Muscle of leg (tissue), 11 donors: ENCODE measurements around the gene ZNRF4. TPM values are rescaled to one million over a fixed set of nuclear protein-coding genes. Genes with fewer than 3 reads are reported as not detected.

Experiments used
- DNase-seq: peaks from one replicate; pipeline ENCODE4 v3.0.0; 2013
- H3K27ac ChIP-seq: one replicate; pipeline ENCODE4 v1.5.1; 2013; ENCODE audit warnings: mild to moderate bottlenecking, low read length, control low read depth
- H3K27me3 ChIP-seq: one replicate; pipeline ENCODE4 v1.6.1; 2013; ENCODE audit warnings: low read length; ENCODE audit not compliant: control insufficient read depth, insufficient read depth
- H3K36me3 ChIP-seq: one replicate; pipeline ENCODE4 v1.6.1; 2013; ENCODE audit warnings: low read length; ENCODE audit not compliant: control insufficient read depth, insufficient read depth
- H3K4me1 ChIP-seq: one replicate; pipeline ENCODE4 v1.6.1; 2013; ENCODE audit warnings: low read length; ENCODE audit not compliant: control insufficient read depth, insufficient read depth
- H3K4me3 ChIP-seq: one replicate; pipeline ENCODE4 v1.5.1; 2013; ENCODE audit warnings: low read length, control low read depth
- H3K9me3 ChIP-seq: replicated peaks from 2 replicates; pipeline ENCODE4 v1.6.1; 2013; ENCODE audit warnings: low read depth, low read length; ENCODE audit not compliant: control insufficient read depth
- WGBS: methylation state at CpG from one replicate; pipeline ENCODE4 v1.1.5; 2013; ENCODE audit warnings: missing lambda C conversion rate; ENCODE audit not compliant: insufficient coverage; 5-methylcytosine and 5-hydroxymethylcytosine counted together
- polyA plus RNA-seq, 8 donors: library from polyadenylated mRNA; unstranded; fragments of 120-200 nt; gene quantifications; one replicate each; pipeline versions ENCODE4 v1.2.1 to v1.2.3, GENCODE V29; 2013; ENCODE audit warnings: inconsistent platforms in 1 of 8, low replicate concordance in 1 of 8; ENCODE audit not compliant: insufficient read length in 8 of 8, insufficient read depth in 1 of 8
- total RNA-seq: library from RNA; stranded (reverse); fragments of 120-200 nt; gene quantifications from one replicate; pipeline ENCODE4 v1.2.4, GENCODE V29; 2013

The ZNRF4 gene
- total and polyA plus RNA-seq, 9 donors = not detected

DNA sequence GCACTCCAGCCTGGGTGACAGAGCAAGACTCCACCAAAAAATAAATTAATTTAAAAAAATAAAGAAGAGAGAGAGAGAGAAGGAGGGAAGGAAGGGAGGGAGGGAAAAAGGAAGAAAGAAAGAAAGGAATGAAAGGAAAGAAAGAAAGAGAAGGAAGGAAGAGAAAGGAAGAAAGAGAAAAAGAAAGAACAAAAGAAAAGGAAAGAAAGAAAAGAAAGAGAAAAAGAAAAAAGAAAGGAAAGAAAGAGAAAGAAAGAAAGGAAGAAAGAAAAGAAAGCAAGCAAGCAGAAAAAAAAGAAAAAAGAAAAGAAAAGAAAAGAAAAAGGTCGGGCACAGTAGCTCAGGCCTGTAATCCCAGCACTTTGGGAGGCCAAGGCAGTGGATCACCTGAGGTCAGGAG, 14.9 kb upstream of the ZNRF4 start:
- Histone ChIP-seq H3K27me3 (peaks cover 16% of the 10 kb centered on the region), H3K27ac (no peak overlapping the region)

DNA sequence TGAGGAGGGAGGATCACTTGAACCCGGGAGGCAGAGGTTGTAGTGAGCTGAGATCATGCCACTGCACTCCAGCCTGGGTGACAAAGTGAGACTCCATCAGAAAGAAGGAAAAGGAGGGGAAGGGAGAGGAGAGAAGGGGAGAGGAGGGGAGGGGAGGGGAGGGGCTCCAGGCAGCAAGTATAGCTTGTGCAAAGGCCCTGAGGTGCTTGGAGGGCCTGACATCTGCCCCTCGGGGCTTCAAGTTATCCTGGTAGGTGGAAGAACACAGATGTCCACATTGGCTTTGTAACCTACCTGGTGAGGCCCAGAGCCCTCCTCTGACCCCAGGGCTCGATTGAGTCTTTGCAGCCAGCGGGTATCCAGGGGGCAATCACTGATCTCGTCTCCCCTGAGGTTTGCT, 11.5 kb upstream of the ZNRF4 start:
- WGBS = 85% methylated on average over 2 of the region's 5 CpGs
- Histone ChIP-seq H3K36me3 (no peaks in the 10 kb centered on the region), H3K27me3 (peaks cover 16% of the 10 kb centered on the region), H3K27ac (no peak overlapping the region), H3K9me3 (no peaks in the 10 kb centered on the region), H3K4me1 (no peaks in the 10 kb centered on the region), H3K4me3 (no peak overlapping the region)
- no peak for DNase-seq

More for the DNA sequence above, 14.9 kb upstream of the ZNRF4 start:
- 0% methylated on average over 1 of the region's 1 CpG for WGBS
- H3K9me3 ChIP-seq = no peaks in the 10 kb centered on the region
- no peak overlapping the region for H3K4me3 ChIP-seq
- H3K36me3 ChIP-seq = no peaks in the 10 kb centered on the region
- no peak for DNase-seq
- peaks cover 8% of the 10 kb centered on the region for H3K4me1 ChIP-seq

DNA sequence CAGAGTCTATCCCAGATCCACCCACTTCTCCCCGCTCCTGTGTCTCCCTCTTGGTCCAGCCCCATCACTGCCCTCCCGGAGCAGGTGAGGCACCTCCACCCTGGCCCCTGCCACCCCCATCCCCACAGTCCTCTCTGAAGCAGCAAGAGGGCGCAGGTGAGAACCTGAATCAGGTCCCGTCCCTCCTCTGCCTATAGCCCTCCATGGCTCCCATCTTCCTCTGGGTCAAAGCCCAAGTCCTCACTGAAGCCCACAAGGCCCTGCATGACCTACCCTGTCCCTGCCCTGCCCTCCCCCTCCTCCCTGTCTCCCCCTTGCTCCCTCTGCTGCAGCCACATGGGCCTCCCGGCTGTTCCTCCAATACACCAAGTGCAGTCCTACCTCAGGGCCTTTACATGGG, 10.8 kb upstream of the ZNRF4 start:
- WGBS = 55% methylated on average over 5 of the region's 5 CpGs
- Histone ChIP-seq H3K4me3 (no peak overlapping the region), H3K27ac (no peak overlapping the region), H3K4me1 (no peaks in the 10 kb centered on the region), H3K36me3 (no peaks in the 10 kb centered on the region), H3K9me3 (no peaks in the 10 kb centered on the region), H3K27me3 (peaks cover 16% of the 10 kb centered on the region)
- no peak for DNase-seq

DNA sequence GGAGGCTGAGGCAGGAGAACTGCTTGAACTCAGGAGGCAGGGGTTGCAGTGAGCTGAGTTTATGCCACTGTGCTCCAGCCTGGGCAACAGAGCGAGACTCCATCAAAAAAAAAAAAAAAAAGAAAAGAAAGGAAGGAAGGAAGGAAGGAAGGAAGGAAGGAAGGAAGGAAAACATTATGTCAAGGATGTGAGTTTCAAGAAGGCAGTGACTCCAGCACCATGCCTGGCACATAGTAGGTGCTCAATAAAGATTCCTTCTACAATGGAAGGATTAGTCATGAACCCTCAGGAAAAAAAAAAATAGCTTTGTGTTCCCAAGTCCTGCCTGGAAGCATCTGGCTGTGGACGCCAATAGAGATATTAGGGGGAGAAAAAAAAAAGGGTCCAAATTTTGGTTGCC, 10.1 kb upstream of the ZNRF4 start:
- peaks cover 16% of the 10 kb centered on the region for H3K27me3 ChIP-seq
- no peaks in the 10 kb centered on the region for H3K36me3 ChIP-seq
- H3K4me3 ChIP-seq = no peak overlapping the region
- no peak overlapping the region for H3K27ac ChIP-seq
- no CpG with 5 or more reads among the region's 2 CpGs for WGBS
- DNase-seq = no peak
- H3K9me3 ChIP-seq = no peaks in the 10 kb centered on the region
- no peaks in the 10 kb centered on the region for H3K4me1 ChIP-seq

DNA sequence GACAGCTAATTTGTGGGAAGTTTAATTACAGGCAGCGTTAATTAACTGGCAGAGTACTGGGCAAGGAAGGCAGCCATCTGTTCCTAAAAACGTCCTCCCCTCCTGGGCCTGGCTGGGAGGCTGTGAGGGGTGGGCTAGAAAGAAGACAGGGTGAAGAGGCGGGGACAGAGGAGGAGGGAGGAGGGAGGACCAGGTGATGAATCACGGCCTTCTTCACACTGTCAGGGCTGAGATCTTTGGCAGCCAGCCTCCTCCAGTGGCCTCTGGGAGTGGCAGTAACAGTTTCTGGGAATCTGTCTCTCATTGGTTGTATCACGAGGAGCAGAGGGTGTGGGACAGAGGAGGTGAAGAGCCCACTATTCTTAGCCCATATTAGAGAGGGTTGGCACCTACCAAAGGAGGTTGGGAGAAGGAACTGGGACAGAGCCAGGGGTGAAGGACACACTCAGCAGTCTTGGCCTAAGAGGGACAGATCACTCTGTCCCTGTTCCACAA, 9.6 kb upstream of the ZNRF4 start:
- DNase-seq = no peak
- Histone ChIP-seq H3K27me3 (peaks cover 16% of the 10 kb centered on the region), H3K4me1 (no peaks in the 10 kb centered on the region), H3K27ac (no peak overlapping the region), H3K36me3 (no peaks in the 10 kb centered on the region), H3K9me3 (no peaks in the 10 kb centered on the region), H3K4me3 (no peak overlapping the region)
- WGBS = 37% methylated on average over 2 of the region's 5 CpGs

DNA sequence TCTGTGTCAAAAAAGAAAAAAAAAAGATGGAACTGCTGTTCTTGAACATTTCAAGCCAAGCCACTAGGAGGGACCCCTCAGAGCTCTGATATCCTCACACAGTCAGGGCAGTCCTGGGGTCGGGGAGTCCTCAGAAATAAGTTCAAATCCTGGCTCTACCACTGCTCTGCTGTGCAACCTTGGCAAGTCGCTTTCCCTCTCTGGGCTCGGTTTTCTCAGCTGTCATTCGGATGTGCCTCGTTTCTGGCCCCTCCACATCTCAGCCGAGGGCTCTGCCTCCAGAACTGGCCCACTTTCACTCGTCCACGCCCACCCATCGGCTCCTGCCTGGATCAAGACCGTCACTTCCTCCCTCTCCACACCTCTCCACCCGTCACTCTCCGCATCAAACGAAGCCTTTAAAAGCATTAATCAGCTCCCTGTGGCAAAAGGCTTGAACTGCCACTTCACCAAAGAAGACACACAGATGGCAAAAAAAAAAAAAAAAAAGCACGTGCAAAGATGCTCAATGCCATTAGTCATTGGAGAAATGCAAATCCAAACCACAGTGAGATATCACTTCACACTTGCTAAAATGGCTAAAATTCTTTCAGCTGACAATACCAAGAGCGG, 7.4 kb upstream of the ZNRF4 start:
- Histone ChIP-seq H3K4me3 (no peak overlapping the region), H3K36me3 (no peaks in the 10 kb centered on the region), H3K27ac (no peak overlapping the region), H3K27me3 (peaks cover 19% of the 10 kb centered on the region), H3K4me1 (no peaks in the 10 kb centered on the region), H3K9me3 (no peaks in the 10 kb centered on the region)
- DNase-seq = no peak
- 38% methylated on average over 14 of the region's 15 CpGs for WGBS

DNA sequence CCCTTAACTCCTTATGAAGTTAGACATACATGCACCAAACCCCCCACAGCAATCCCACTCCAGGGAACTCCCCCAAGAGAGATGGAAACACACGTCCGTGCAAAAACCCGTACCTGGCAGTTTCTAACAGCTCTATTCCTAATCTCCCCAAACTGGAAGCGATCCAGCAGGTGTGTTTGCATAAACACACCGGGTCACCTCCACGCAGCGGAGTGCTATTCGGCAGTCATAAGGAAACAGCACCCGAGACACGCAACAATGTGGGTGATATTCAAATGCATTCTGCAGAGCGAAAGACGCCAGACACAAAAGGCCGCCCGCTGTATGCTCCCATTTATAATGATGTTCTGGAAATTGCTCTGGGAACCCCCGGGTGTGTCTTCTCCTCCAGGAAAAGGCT, 6.8 kb upstream of the ZNRF4 start:
- Histone ChIP-seq H3K9me3 (no peaks in the 10 kb centered on the region), H3K4me3 (no peak overlapping the region), H3K27ac (no peak overlapping the region), H3K36me3 (no peaks in the 10 kb centered on the region), H3K27me3 (peaks cover 17% of the 10 kb centered on the region), H3K4me1 (no peaks in the 10 kb centered on the region)
- no peak for DNase-seq
- 45% methylated on average over 15 of the region's 15 CpGs for WGBS

DNA sequence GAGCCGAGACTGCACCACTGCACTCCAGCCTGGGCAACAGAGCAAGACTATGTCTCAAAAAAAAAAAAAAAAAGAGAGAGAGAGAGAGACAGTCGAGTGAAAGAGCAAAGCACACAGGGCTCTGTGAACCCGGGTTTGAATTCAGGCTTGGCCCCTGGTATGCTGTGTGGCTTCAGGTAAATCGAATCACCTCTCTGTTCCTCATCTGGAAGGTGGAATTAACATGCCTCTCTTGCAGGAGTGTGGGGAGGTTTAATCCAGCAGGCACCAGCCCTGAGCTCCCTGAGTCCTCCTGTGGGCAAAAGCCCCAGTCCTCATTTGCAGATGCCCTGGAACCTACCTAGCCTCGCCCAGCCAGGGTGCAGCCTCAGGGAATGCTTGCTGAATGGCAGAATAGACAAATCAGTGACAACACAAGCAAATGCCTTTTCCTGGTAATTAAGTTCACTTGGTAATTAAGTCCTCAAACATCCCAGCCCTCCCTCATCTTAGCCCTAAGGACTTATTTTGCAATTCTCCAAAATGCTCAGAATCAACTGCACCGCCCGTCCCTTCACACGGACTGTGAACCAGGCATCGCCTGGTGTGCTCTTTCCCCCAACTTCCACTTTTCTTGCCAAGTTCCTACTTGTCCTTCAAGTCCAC, 4.6 kb upstream of the ZNRF4 start:
- Histone ChIP-seq H3K36me3 (no peaks in the 10 kb centered on the region), H3K4me3 (no peak overlapping the region), H3K4me1 (no peaks in the 10 kb centered on the region), H3K27ac (no peak overlapping the region), H3K27me3 (peaks cover 14% of the 10 kb centered on the region), H3K9me3 (no peaks in the 10 kb centered on the region)
- no peak for DNase-seq
- WGBS = 60% methylated on average over 9 of the region's 9 CpGs

DNA sequence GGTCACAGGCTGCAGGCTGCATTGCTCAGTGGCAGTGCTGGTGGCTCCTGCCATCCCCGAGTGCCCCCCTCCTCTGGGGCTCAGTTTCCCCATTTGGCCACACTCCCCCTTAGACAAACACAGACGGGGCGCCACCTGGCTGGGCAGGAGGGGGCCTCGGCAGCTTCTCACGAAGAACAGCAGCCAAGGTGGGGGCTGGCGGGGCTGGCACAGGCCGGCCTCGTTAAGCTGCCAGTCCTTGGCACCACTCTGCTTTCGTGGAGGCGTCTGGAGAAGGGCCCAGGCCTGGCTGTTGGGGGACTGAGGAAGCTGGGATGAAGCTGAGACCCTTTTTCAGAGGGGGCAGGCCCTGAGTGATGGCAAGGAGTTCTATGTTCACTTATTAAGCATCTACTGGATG, 3.7 kb upstream of the ZNRF4 start:
- Histone ChIP-seq H3K4me1 (no peaks in the 10 kb centered on the region), H3K27ac (no peak overlapping the region), H3K27me3 (peaks cover 13% of the 10 kb centered on the region), H3K4me3 (no peak overlapping the region), H3K9me3 (no peaks in the 10 kb centered on the region), H3K36me3 (no peaks in the 10 kb centered on the region)
- DNase-seq = no peak
- 60% methylated on average over 9 of the region's 10 CpGs for WGBS

DNA sequence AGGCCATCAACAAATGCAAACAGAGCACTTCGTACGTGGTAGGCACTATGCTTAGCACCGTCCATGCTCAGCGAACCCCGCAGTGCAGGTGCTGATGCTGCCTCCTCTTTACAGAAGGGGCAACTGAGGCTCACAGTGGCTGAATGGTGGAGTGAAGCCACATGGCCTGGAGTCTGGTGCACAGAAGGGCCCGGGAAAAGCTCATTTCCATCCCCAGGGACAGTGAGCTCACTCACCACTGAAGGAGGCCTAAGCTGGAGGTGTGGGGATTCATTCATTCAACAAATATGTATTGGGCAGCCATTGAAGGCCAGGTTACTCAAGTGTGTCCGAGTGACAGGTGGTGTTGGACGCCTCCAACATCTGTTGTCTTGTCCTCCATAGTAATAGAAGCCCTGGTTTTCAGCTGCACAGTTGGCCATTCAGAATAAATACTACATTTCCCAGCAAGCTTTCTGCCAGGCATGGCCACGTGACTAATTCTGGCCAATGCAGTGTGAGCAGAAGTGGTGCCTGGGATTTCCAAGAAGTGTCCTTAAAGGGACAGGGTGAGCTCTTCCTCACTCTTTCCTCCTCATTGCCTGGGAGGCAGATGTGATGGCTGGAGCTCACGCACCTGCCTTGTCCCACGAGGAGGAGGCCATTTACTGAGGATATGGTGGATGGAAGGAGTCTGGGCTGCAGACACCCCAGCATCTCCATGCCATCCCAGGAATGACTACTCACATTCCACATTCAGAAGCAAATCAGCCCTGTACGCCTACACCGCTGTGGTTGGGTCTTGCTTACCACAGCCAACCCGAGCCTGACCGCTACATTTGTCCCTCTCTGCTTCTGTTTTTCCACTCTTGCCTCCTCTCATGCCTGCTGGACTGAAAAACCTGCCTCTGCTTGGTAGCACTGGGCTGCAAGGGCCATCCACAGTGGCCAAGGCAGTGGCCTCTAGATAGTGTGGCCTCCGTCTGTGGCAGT, 2.3 kb upstream of the ZNRF4 start:
- Histone ChIP-seq H3K4me1 (no peaks in the 10 kb centered on the region), H3K27ac (no peak overlapping the region), H3K36me3 (no peaks in the 10 kb centered on the region), H3K9me3 (no peaks in the 10 kb centered on the region), H3K4me3 (no peak overlapping the region), H3K27me3 (peaks cover 7% of the 10 kb centered on the region)
- 79% methylated on average over 12 of the region's 16 CpGs for WGBS
- DNase-seq = no peak
